IPS DF 6.9 (cell line): Measurements from ENCODE around the gene PARD3B.

Experiments
- DNase-seq: peaks from one replicate; pipeline ENCODE4 v3.0.0-alpha.2; 2013; ENCODE audit warnings: low read depth, low spot score
- H3K27ac ChIP-seq: one replicate; pipeline ENCODE4 v1.5.1; 2013; ENCODE audit warnings: low read length, control low read depth
- H3K27me3 ChIP-seq: 2 replicates; pipeline ENCODE4 v1.6.1; 2013; ENCODE audit warnings: mild to moderate bottlenecking, low read length; ENCODE audit not compliant: control insufficient read depth, insufficient read depth
- H3K36me3 ChIP-seq: 2 replicates; pipeline ENCODE4 v1.6.1; 2013; ENCODE audit warnings: low read length; ENCODE audit not compliant: control insufficient read depth, insufficient read depth
- H3K4me1 ChIP-seq: 2 replicates; pipeline ENCODE4 v1.6.1; 2013; ENCODE audit warnings: low read length; ENCODE audit not compliant: control insufficient read depth, insufficient read depth
- H3K4me3 ChIP-seq: 2 replicates; pipeline ENCODE4 v1.5.1; 2013; ENCODE audit warnings: mild to moderate bottlenecking, low read length
- H3K9me3 ChIP-seq: 2 replicates; pipeline ENCODE4 v1.6.1; 2013; ENCODE audit warnings: low read length, inconsistent platforms; ENCODE audit not compliant: control insufficient read depth, insufficient read depth
- WGBS: extraction: QIAGEN DNeasy Blood & Tissue Kit; methylation state at CpG from one replicate; pipeline ENCODE4 v1.1.7; 2013; ENCODE audit warnings: mixed read lengths, missing lambda C conversion rate; ENCODE audit not compliant: insufficient read length, insufficient coverage; 5-methylcytosine and 5-hydroxymethylcytosine counted together

PARD3B gene

GRCh38 chr2:205586626-205587025, 1041.4 kb downstream of the PARD3B start:
- no peaks in the 10 kb centered on the region for H3K4me1 ChIP-seq
- no peaks in the 10 kb centered on the region for H3K27me3 ChIP-seq

GRCh38 chr2:205589479-205589878, 1044.2 kb downstream of the PARD3B start:
- no peaks in the 10 kb centered on the region for H3K4me1 ChIP-seq
- WGBS: no CpG with 5 or more reads among the region's 1 CpG

More at GRCh38 chr2:205586626-205587025, 1041.4 kb downstream of the PARD3B start:
- Histone ChIP-seq H3K27ac (no peak overlapping the region), H3K9me3 (no peaks in the 10 kb centered on the region), H3K36me3 (no peaks in the 10 kb centered on the region), H3K4me3 (no peak overlapping the region)
- no CpG with 5 or more reads among the region's 5 CpGs for WGBS
- no peak for DNase-seq

GRCh38 chr2:205590759-205591158, 1045.5 kb downstream of the PARD3B start:
- no peak overlapping the region for H3K4me3 ChIP-seq
- no peak for DNase-seq
- H3K27ac ChIP-seq: no peak overlapping the region
- H3K36me3 ChIP-seq: no peaks in the 10 kb centered on the region
- H3K9me3 ChIP-seq: no peaks in the 10 kb centered on the region
- no peaks in the 10 kb centered on the region for H3K27me3 ChIP-seq
- WGBS: no CpG with 5 or more reads among the region's 2 CpGs
- H3K4me1 ChIP-seq: no peaks in the 10 kb centered on the region

More at GRCh38 chr2:205589479-205589878, 1044.2 kb downstream of the PARD3B start:
- no peak for DNase-seq
- no peaks in the 10 kb centered on the region for H3K36me3 ChIP-seq
- no peak overlapping the region for H3K27ac ChIP-seq
- no peaks in the 10 kb centered on the region for H3K27me3 ChIP-seq
- no peaks in the 10 kb centered on the region for H3K9me3 ChIP-seq
- no peak overlapping the region for H3K4me3 ChIP-seq

- no peak for DNase-seq
- no peaks in the 10 kb centered on the region for H3K27me3 ChIP-seq
- no peak overlapping the region for H3K4me3 ChIP-seq
- no peak overlapping the region for H3K27ac ChIP-seq
- H3K4me1 ChIP-seq: no peaks in the 10 kb centered on the region
- H3K9me3 ChIP-seq: no peaks in the 10 kb centered on the region
- no peaks in the 10 kb centered on the region for H3K36me3 ChIP-seq
- no CpG with 5 or more reads among the region's 4 CpGs for whole genome bisulfite sequencing
These were observed 1048.6 kb downstream of the PARD3B start for GRCh38 chr2:205593891-205594290.

GRCh38 chr2:205596581-205596980, 1051.3 kb downstream of the PARD3B start:
- Histone ChIP-seq H3K4me3 (no peak overlapping the region), H3K9me3 (no peaks in the 10 kb centered on the region), H3K27me3 (no peaks in the 10 kb centered on the region), H3K36me3 (no peaks in the 10 kb centered on the region), H3K27ac (no peak overlapping the region), H3K4me1 (no peaks in the 10 kb centered on the region)
- no peak for DNase-seq
- no CpG with 5 or more reads among the region's 2 CpGs for WGBS

- Histone ChIP-seq H3K4me3 (no peak overlapping the region), H3K9me3 (no peaks in the 10 kb centered on the region), H3K4me1 (no peaks in the 10 kb centered on the region), H3K36me3 (no peaks in the 10 kb centered on the region), H3K27ac (no peak overlapping the region), H3K27me3 (no peaks in the 10 kb centered on the region)
- no CpG with 5 or more reads among the region's 11 CpGs for WGBS
- DNase-seq: no peak
These were observed 1060.5 kb downstream of the PARD3B start for GRCh38 chr2:205605638-205606304.

- Histone ChIP-seq H3K27me3 (no peaks in the 10 kb centered on the region), H3K4me3 (no peak overlapping the region), H3K4me1 (no peaks in the 10 kb centered on the region), H3K9me3 (no peaks in the 10 kb centered on the region), H3K36me3 (no peaks in the 10 kb centered on the region), H3K27ac (no peak overlapping the region)
- DNase-seq: no peak
- no CpG with 5 or more reads among the region's 3 CpGs for WGBS
These were observed 1061.9 kb downstream of the PARD3B start for GRCh38 chr2:205607146-205607545.

GRCh38 chr2:205609113-205609512, 1063.8 kb downstream of the PARD3B start:
- Histone ChIP-seq H3K4me3 (no peak overlapping the region), H3K9me3 (no peaks in the 10 kb centered on the region), H3K27me3 (no peaks in the 10 kb centered on the region), H3K4me1 (no peaks in the 10 kb centered on the region), H3K36me3 (no peaks in the 10 kb centered on the region), H3K27ac (no peak overlapping the region)
- WGBS: no CpG with 5 or more reads among the region's 8 CpGs
- DNase-seq: no peak

- no peaks in the 10 kb centered on the region for H3K36me3 ChIP-seq
- no peaks in the 10 kb centered on the region for H3K9me3 ChIP-seq
- H3K4me1 ChIP-seq: no peaks in the 10 kb centered on the region
- no peak overlapping the region for H3K27ac ChIP-seq
- no peaks in the 10 kb centered on the region for H3K27me3 ChIP-seq
- WGBS: no CpG with 5 or more reads among the region's 1 CpG
- no peak for DNase-seq
- no peak overlapping the region for H3K4me3 ChIP-seq
These were observed 1065.2 kb downstream of the PARD3B start for GRCh38 chr2:205610437-205610836.

GRCh38 chr2:205612636-205613035, 1067.4 kb downstream of the PARD3B start:
- DNase-seq: no peak
- Histone ChIP-seq H3K27ac (no peak overlapping the region), H3K36me3 (no peaks in the 10 kb centered on the region), H3K4me1 (no peaks in the 10 kb centered on the region), H3K4me3 (no peak overlapping the region), H3K27me3 (no peaks in the 10 kb centered on the region; the same call in 1 of the 2 replicates), H3K9me3 (no peaks in the 10 kb centered on the region)
- no CpG with 5 or more reads among the region's 4 CpGs for WGBS

- WGBS: no CpG with 5 or more reads among the region's 3 CpGs
- no peak for DNase-seq
- H3K27me3 ChIP-seq: no peaks in the 10 kb centered on the region; the same call in 1 of the 2 replicates
- H3K9me3 ChIP-seq: no peaks in the 10 kb centered on the region
- H3K27ac ChIP-seq: no peak overlapping the region
- H3K4me1 ChIP-seq: no peaks in the 10 kb centered on the region
- no peaks in the 10 kb centered on the region for H3K36me3 ChIP-seq
- no peak overlapping the region for H3K4me3 ChIP-seq
These were observed 1068.8 kb downstream of the PARD3B start for GRCh38 chr2:205613970-205614559.
